MCF 10A (cell line): ENCODE results near the gene DNMT1. TPM values are rescaled to one million over a fixed set of nuclear protein-coding genes. Genes with fewer than 3 reads are reported as not detected.
"Not testable (repeated sequence)": the region's sequence is repeated elsewhere in the genome, so short reads cannot be mapped to it uniquely, and the experiment has no call there.

Experiments used
- BruUV-seq: library from RNA; stranded (reverse); fragments of 400-500 nt; replicated peaks from 2 replicates; lab custom pipeline; 2021; lab: Mats Ljungman, UMichigan
- CTCF ChIA-PET: fragments of 300-600 bp; sonication (Branson Sonifier 250); formaldehyde crosslinking; extraction: SDS; loops from one replicate; lab custom pipeline; 2021; ENCODE audit warnings: antibody characterized with exemption, inconsistent platforms; lab: Yijun Ruan, JAX
- POLR2A ChIA-PET: fragments of 300-600, 350-650 bp; sonication (Branson Sonifier 250); formaldehyde crosslinking; extraction: SDS; loops from one replicate; lab custom pipeline; 2020; ENCODE audit warnings: antibody characterized with exemption, inconsistent platforms; lab: Yijun Ruan, JAX
- DNase-seq: peaks from one replicate; pipeline ENCODE4 v3.0.0-alpha.2; 2018; ENCODE audit not compliant: unreplicated experiment
- H3K27ac Mint-ChIP-seq: one replicate; pipeline ENCODE4 v1.8.0; 2022; ENCODE audit warnings: mild to moderate bottlenecking, low read depth, mixed read lengths; ENCODE audit not compliant: unreplicated experiment
- H3K27me3 Mint-ChIP-seq: one replicate; pipeline ENCODE4 v1.8.0; 2022; ENCODE audit warnings: mixed read lengths; ENCODE audit not compliant: insufficient read depth, unreplicated experiment
- H3K36me3 Mint-ChIP-seq: one replicate; pipeline ENCODE4 v1.8.0; 2022; ENCODE audit warnings: mild to moderate bottlenecking, moderate library complexity, mixed read lengths; ENCODE audit not compliant: insufficient read depth, unreplicated experiment
- H3K4me1 Mint-ChIP-seq: one replicate; pipeline ENCODE4 v1.8.0; 2022; ENCODE audit warnings: mixed read lengths; ENCODE audit not compliant: insufficient read depth, unreplicated experiment
- H3K4me3 Mint-ChIP-seq: one replicate; pipeline ENCODE4 v1.8.0; 2022; ENCODE audit warnings: mild to moderate bottlenecking, moderate library complexity, mixed read lengths; ENCODE audit not compliant: unreplicated experiment
- H3K9me3 Mint-ChIP-seq: one replicate; pipeline ENCODE4 v1.8.0; 2022; ENCODE audit warnings: mixed read lengths; ENCODE audit not compliant: unreplicated experiment
- CTCF ChIP-seq: fragments of 200-600 bp; IDR thresholded peaks from one replicate; pipeline ENCODE4 v1.8.0; 2022; ENCODE audit warnings: antibody characterized with exemption, mild to moderate bottlenecking; ENCODE audit not compliant: unreplicated experiment
- intact Hi-C: fragments of 100-400 bp; cut with micrococcal nuclease; formaldehyde crosslinking; loops from 2 replicates; pipeline ENCODE4 v1.14.1; 2022
- total RNA-seq: library from RNA; stranded (reverse); gene quantifications from 2 replicates; pipeline ENCODE4 v1.2.3, GENCODE V29; 2022

DNMT1 gene
- total RNA-seq, 1 experiment from 2014 or later: 76.4 TPM

GRCh38 chr19:10237702-10238101 lies 42.9 kb upstream of the DNMT1 start:
- Mint-ChIP-seq H3K4me3 (no peak overlapping the region), H3K9me3 (no peaks in the 10 kb centered on the region), H3K36me3 (peaks cover 6% of the 10 kb centered on the region), H3K27me3 (no peaks in the 10 kb centered on the region), H3K27ac (no peak overlapping the region), H3K4me1 (no peaks in the 10 kb centered on the region)
- no TSS peak for BruUV-seq
- ChIA-PET CTCF (interaction anchor here (0.9 kb wide), 1 partner anchor 117 kb away, joined by 4 read pairs; no protein-coding TSS in a partner anchor), POLR2A (no interaction called here)
- intact Hi-C loops: no loop called here
- no peak for TF ChIP-seq CTCF
- no peak for DNase-seq

GRCh38 chr19:10235409-10235808 lies 40.7 kb upstream of the DNMT1 start:
- POLR2A ChIA-PET, CTCF ChIA-PET, intact Hi-C loops: not testable (repeated sequence)

GRCh38 chr19:10235003-10235402 lies 40.2 kb upstream of the DNMT1 start:
- Mint-ChIP-seq H3K9me3 (no peaks in the 10 kb centered on the region), H3K27ac (no peak overlapping the region), H3K4me1 (no peaks in the 10 kb centered on the region), H3K27me3 (no peaks in the 10 kb centered on the region), H3K36me3 (peaks cover 11% of the 10 kb centered on the region), H3K4me3 (no peak overlapping the region)
- intact Hi-C loops: no loop called here
- ChIA-PET CTCF (no interaction called here), POLR2A (no interaction called here)
- DNase-seq: no peak
- BruUV-seq: no TSS peak
- TF ChIP-seq CTCF: no peak

More at GRCh38 chr19:10235409-10235808, 40.7 kb upstream of the DNMT1 start:
- BruUV-seq, H3K4me1 Mint-ChIP-seq, H3K27me3 Mint-ChIP-seq, DNase-seq, H3K4me3 Mint-ChIP-seq, H3K27ac Mint-ChIP-seq, H3K9me3 Mint-ChIP-seq: not testable (repeated sequence)
- H3K36me3 Mint-ChIP-seq: peaks cover 11% of the 10 kb centered on the region

DNA sequence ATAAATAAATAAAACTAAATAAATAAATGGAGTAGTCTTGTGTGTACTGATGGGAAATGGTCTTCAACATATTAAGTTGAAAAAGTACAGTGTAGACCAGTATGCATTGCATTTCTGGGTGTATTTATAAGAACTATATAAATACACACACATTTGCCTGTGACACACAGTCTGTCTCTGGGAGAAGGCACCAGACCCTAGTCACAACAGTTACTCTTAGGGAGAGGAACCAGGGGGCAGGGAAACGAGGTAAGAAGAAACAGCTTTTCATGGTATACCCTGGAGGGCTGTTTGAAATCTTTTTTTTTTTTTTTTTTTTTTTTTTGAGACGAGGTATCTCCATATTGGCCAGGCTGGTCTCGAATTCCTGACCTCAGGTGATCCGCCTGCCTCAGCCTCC lies 39.2 kb upstream of the DNMT1 start:
- intact Hi-C loops: no loop called here
- Mint-ChIP-seq H3K27ac (no peak overlapping the region), H3K9me3 (no peaks in the 10 kb centered on the region), H3K36me3 (peaks cover 9% of the 10 kb centered on the region), H3K27me3 (no peaks in the 10 kb centered on the region), H3K4me1 (no peaks in the 10 kb centered on the region), H3K4me3 (no peak overlapping the region)
- no peak for TF ChIP-seq CTCF
- ChIA-PET POLR2A (no interaction called here), CTCF (no interaction called here)
- BruUV-seq: no TSS peak
- DNase-seq: no peak
